Measurements from ENCODE around the gene MPV17L2.

The MPV17L2 gene

GRCh38 chr19:18160971-18161635, 31.9 kb upstream of the MPV17L2 start:
- peak; percentile 52 for DNase-seq (ENCODE audit: low read depth, low spot score)

GRCh38 chr19:18161636-18162002, 31.4 kb upstream of the MPV17L2 start:
- DNase-seq (ENCODE audit: low read depth, low spot score), result no peak

GRCh38 chr19:18164072-18164471, 28.9 kb upstream of the MPV17L2 start:
- no peak for DNase-seq (ENCODE audit: low read depth, low spot score)

- no peak for DNase-seq (ENCODE audit: low read depth, low spot score)
Measured at GRCh38 chr19:18165794-18166544, 27.0 kb upstream of the MPV17L2 start.

GRCh38 chr19:18167011-18167410, 26.0 kb upstream of the MPV17L2 start:
- DNase-seq (ENCODE audit: low read depth, low spot score), result no peak

GRCh38 chr19:18167975-18168645, 24.9 kb upstream of the MPV17L2 start:
- peak; percentile 28 for DNase-seq (ENCODE audit: low read depth, low spot score)

- no peak for DNase-seq (ENCODE audit: low read depth, low spot score)
Measured at GRCh38 chr19:18168673-18169381, 24.2 kb upstream of the MPV17L2 start.

- no peak for DNase-seq (ENCODE audit: low read depth, low spot score)
Measured at GRCh38 chr19:18170714-18171255, 22.2 kb upstream of the MPV17L2 start.

- DNase-seq (ENCODE audit: low read depth, low spot score), result no peak
Measured at GRCh38 chr19:18171605-18172327, 21.3 kb upstream of the MPV17L2 start.

GRCh38 chr19:18172331-18173053, 20.5 kb upstream of the MPV17L2 start:
- DNase-seq (ENCODE audit: low read depth, low spot score), result no peak

- DNase-seq (ENCODE audit: low read depth, low spot score), result no peak
Measured at GRCh38 chr19:18173054-18173571, 19.9 kb upstream of the MPV17L2 start.

- DNase-seq (ENCODE audit: low read depth, low spot score), result no peak
Measured at GRCh38 chr19:18173572-18174288, 19.3 kb upstream of the MPV17L2 start, which contains the start of gene IFI30. Gene IFI30, plus strand, starts transcription at chr19:18173813. Its CDS starts 29 bp downstream, at chr19:18173842.

- no peak for DNase-seq (ENCODE audit: low read depth, low spot score)
Measured at GRCh38 chr19:18174983-18175382, 18.0 kb upstream of the MPV17L2 start.

GRCh38 chr19:18176367-18177310, 16.4 kb upstream of the MPV17L2 start:
- no peak for DNase-seq (ENCODE audit: low read depth, low spot score)

- DNase-seq (ENCODE audit: low read depth, low spot score), result no peak
Measured at GRCh38 chr19:18179957-18180356, 13.1 kb upstream of the MPV17L2 start.

- no peak for DNase-seq (ENCODE audit: low read depth, low spot score)
Measured at GRCh38 chr19:18183529-18183928, 9.5 kb upstream of the MPV17L2 start.

- DNase-seq (ENCODE audit: low read depth, low spot score), result no peak
Measured at GRCh38 chr19:18185538-18185937, 7.5 kb upstream of the MPV17L2 start.

- no peak for DNase-seq (ENCODE audit: low read depth, low spot score)
Measured at GRCh38 chr19:18190278-18190677, 2.7 kb upstream of the MPV17L2 start.

Data from activated naive CD8-positive, alpha-beta T cell treated with anti-CD3 and anti-CD28 coated beads, Interleukin-2, amount 50 U/mL, for 16 hours (primary cell).